ENCODE results near the gene FAM174C.

DNA sequence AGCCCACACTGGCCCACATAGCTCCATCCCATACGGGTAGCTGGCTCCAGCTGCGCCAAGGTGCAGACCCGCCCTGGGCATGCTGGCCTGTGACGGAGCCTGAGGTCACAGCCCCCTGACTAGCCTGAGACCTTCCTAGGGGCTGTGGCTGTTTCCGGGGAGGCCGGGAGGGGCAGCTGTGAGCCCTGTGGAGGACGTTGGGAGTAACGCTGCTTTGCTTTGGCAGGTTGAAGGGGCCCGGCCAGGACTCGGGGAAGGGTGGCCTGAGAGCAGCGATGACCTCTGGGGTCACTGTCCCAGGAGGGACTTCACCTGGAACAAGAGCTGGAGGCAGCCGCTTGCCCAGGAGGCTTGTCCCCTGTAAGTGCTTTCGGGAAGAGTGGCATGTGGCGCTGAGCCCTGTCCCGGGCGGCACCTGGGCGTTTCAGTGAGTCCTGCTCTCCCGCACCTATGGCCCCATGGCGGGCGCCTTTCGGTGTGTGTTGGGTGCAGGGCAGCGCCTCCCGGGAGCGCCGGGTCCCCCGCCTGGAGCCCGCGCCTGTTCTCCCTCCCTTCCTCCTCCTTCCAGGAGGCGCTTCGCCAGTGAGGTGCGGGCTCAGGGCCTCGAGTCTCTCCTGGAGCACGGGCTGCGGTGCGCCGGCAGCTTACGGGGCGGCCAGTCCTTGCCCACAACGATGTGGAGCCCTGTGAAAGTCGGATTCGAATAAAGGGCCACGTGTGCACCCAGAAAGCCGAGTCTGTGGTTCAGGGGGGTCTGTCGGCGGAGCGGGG, 1.1 kb upstream of the FAM174C start:
- TF ChIP-seq, protein P1, sequence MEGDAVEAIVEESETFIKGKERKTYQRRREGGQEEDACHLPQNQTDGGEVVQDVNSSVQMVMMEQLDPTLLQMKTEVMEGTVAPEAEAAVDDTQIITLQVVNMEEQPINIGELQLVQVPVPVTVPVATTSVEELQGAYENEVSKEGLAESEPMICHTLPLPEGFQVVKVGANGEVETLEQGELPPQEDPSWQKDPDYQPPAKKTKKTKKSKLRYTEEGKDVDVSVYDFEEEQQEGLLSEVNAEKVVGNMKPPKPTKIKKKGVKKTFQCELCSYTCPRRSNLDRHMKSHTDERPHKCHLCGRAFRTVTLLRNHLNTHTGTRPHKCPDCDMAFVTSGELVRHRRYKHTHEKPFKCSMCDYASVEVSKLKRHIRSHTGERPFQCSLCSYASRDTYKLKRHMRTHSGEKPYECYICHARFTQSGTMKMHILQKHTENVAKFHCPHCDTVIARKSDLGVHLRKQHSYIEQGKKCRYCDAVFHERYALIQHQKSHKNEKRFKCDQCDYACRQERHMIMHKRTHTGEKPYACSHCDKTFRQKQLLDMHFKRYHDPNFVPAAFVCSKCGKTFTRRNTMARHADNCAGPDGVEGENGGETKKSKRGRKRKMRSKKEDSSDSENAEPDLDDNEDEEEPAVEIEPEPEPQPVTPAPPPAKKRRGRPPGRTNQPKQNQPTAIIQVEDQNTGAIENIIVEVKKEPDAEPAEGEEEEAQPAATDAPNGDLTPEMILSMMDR (IDR thresholded peaks at IDR 0.05), result no peak
- TF ChIP-seq POLR2A (IDR thresholded peaks at IDR 0.05), result no peak
